Epithelial cell of esophagus (primary cell): ENCODE results near the gene HIPK2.

Experiments used
- DNase-seq: peaks from one replicate; pipeline ENCODE4 v3.0.0; 2010; ENCODE audit warnings: low read depth
- H3K4me3 ChIP-seq: 2 replicates; pipeline ENCODE4 v1.5.1; 2011; ENCODE audit warnings: mild to moderate bottlenecking, low read length, control low read depth
- TF ChIP-seq, protein P1 (sequence below): IDR thresholded peaks from 2 replicates; pipeline ENCODE4 v1.5.1; 2011; ENCODE audit warnings: low read depth, mild to moderate bottlenecking, low read length, control low read depth, inconsistent platforms; ENCODE audit not compliant: insufficient read depth; ENCODE audit errors: missing control alignments

The HIPK2 gene

DNA sequence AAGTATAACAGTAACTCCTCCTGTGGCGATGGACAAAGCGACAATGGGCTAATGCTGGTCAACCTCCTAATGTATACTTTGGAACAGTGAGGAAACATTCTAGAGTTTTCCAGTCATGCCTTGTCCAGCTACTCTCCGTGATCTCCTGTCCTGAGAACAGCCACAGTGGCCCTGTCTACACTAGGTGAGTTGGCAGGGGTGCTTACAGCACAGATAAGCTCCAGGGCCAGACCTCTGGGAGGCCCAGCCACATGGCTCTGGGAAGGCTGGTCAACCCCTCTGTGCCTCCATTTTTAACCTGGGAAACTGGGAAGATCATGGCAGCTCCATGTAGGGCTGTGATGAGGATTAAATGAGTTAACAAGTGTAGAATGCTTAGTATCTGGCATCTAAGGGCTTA, 197.4 kb downstream of the HIPK2 start:
- no peak for DNase-seq
- H3K4me3 ChIP-seq, result no peak overlapping the region
- TF ChIP-seq, protein P1, sequence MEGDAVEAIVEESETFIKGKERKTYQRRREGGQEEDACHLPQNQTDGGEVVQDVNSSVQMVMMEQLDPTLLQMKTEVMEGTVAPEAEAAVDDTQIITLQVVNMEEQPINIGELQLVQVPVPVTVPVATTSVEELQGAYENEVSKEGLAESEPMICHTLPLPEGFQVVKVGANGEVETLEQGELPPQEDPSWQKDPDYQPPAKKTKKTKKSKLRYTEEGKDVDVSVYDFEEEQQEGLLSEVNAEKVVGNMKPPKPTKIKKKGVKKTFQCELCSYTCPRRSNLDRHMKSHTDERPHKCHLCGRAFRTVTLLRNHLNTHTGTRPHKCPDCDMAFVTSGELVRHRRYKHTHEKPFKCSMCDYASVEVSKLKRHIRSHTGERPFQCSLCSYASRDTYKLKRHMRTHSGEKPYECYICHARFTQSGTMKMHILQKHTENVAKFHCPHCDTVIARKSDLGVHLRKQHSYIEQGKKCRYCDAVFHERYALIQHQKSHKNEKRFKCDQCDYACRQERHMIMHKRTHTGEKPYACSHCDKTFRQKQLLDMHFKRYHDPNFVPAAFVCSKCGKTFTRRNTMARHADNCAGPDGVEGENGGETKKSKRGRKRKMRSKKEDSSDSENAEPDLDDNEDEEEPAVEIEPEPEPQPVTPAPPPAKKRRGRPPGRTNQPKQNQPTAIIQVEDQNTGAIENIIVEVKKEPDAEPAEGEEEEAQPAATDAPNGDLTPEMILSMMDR, result no peak

DNA sequence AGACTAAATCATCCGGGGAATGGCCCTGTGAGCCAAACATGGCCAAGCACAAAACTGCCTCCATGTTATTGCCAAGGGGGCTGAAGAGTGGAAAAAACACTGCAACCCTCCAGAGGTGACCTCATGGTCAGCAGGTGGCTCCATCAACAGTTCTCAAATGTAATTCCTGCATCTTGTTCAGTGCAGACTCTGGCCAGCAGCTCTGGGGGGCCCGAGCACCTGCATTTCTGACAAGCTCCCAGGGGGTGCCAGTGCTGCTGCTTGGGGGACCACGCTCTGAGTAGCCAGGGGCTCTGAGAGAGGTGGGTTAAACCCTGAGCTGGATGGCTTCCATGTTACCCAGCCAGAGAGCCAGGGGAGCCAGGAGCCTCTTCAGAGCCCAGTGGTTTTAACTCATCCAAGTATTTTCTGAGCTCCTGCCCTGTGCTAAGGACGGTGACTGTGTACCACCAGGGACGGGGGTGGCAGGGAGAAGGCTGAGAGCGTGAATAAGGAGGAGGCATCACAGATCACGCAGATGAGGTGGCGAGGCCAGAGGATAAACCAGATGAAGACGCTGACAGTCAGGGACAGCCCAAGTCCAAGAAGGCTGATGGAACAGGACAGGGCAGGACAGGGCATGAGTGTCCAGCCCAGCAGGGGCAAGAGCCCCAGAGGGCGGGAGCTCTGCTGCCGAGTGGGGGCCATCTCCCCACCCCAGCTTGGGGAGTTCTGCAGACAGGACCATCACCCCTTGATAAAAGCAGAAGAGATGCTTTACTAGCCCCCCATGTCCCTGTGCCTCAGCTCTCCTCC, 201.4 kb downstream of the HIPK2 start:
- no peak for DNase-seq
- TF ChIP-seq, protein P1, result no peak
- H3K4me3 ChIP-seq, result no peak overlapping the region

GRCh38 chr7:139575338-139575680, 202.5 kb downstream of the HIPK2 start:
- no peak for DNase-seq
- no peak overlapping the region for H3K4me3 ChIP-seq
- TF ChIP-seq, protein P1, result no peak

- TF ChIP-seq, protein P1, result no peak
- no peak overlapping the region for H3K4me3 ChIP-seq
- DNase-seq, result no peak
Observed at GRCh38 chr7:139574618-139575337, 203.0 kb downstream of the HIPK2 start.

- TF ChIP-seq, protein P1, result no peak
- no peak for DNase-seq
- H3K4me3 ChIP-seq, result no peak overlapping the region
Observed at GRCh38 chr7:139573871-139574270, 203.9 kb downstream of the HIPK2 start.

GRCh38 chr7:139572704-139573385, 205.0 kb downstream of the HIPK2 start:
- no peak for DNase-seq
- TF ChIP-seq, protein P1, result no peak
- H3K4me3 ChIP-seq, result no peak overlapping the region

- H3K4me3 ChIP-seq, result no peak overlapping the region
- TF ChIP-seq, protein P1, result no peak
- DNase-seq, result no peak
Observed at GRCh38 chr7:139572071-139572470, 205.7 kb downstream of the HIPK2 start.
